Panc1 (cell line): ENCODE data around the gene DCLK2.

Experiments used
- TF ChIP-seq, protein P1 (sequence below): fragments of 450-650 bp; IDR thresholded peaks from 2 replicates; pipeline ENCODE4 v1.5.1; 2017; ENCODE audit warnings: mild to moderate bottlenecking
- TF ChIP-seq, protein P2 (sequence below), 2 experiments: IDR thresholded peaks; 2 replicates each; pipeline ENCODE4 v1.6.1; 2011 to 2012; ENCODE audit warnings: low read depth in 2 of 2, control low read depth in 1 of 2, low read length in 1 of 2, mild to moderate bottlenecking in 1 of 2, moderate library complexity in 1 of 2; ENCODE audit not compliant: insufficient read depth in 1 of 2

DNA sequence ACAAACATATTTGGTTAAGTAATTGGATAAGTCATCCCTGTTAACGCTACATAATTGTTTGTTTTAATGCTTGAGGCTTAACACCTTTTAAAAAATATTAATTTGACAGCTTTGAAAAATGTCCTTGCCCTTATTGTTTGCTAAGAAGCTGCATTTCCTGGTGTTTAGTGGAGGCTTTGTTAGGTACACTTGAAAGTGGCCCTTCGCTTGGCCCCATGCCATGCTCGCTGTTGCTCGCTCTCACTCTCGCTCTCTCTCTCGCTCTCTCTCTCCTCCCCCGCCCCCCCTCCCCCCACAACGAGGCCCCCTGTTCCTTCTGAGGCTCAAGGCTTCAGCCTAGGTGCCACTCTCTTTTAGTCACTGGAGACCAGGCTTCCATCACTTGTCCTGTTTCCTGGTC is 139.6 kb downstream of the DCLK2 start:
- TF ChIP-seq, protein P1, sequence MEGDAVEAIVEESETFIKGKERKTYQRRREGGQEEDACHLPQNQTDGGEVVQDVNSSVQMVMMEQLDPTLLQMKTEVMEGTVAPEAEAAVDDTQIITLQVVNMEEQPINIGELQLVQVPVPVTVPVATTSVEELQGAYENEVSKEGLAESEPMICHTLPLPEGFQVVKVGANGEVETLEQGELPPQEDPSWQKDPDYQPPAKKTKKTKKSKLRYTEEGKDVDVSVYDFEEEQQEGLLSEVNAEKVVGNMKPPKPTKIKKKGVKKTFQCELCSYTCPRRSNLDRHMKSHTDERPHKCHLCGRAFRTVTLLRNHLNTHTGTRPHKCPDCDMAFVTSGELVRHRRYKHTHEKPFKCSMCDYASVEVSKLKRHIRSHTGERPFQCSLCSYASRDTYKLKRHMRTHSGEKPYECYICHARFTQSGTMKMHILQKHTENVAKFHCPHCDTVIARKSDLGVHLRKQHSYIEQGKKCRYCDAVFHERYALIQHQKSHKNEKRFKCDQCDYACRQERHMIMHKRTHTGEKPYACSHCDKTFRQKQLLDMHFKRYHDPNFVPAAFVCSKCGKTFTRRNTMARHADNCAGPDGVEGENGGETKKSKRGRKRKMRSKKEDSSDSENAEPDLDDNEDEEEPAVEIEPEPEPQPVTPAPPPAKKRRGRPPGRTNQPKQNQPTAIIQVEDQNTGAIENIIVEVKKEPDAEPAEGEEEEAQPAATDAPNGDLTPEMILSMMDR: no peak
- TF ChIP-seq, protein P2, sequence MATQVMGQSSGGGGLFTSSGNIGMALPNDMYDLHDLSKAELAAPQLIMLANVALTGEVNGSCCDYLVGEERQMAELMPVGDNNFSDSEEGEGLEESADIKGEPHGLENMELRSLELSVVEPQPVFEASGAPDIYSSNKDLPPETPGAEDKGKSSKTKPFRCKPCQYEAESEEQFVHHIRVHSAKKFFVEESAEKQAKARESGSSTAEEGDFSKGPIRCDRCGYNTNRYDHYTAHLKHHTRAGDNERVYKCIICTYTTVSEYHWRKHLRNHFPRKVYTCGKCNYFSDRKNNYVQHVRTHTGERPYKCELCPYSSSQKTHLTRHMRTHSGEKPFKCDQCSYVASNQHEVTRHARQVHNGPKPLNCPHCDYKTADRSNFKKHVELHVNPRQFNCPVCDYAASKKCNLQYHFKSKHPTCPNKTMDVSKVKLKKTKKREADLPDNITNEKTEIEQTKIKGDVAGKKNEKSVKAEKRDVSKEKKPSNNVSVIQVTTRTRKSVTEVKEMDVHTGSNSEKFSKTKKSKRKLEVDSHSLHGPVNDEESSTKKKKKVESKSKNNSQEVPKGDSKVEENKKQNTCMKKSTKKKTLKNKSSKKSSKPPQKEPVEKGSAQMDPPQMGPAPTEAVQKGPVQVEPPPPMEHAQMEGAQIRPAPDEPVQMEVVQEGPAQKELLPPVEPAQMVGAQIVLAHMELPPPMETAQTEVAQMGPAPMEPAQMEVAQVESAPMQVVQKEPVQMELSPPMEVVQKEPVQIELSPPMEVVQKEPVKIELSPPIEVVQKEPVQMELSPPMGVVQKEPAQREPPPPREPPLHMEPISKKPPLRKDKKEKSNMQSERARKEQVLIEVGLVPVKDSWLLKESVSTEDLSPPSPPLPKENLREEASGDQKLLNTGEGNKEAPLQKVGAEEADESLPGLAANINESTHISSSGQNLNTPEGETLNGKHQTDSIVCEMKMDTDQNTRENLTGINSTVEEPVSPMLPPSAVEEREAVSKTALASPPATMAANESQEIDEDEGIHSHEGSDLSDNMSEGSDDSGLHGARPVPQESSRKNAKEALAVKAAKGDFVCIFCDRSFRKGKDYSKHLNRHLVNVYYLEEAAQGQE (IDR thresholded peaks at IDR 0.05; ENCODE audit: insufficient read depth in 1 of 2, low read depth in 2 of 2, low read length in 1 of 2): no peak
